Activated B cell treated with CpG ODN at 0.5 μM for 24 hours (primary cell): ENCODE measurements around the gene ACSS1. TPM values are rescaled to one million over a fixed set of nuclear protein-coding genes. Genes with fewer than 3 reads are reported as not detected.
"Not testable (repeated sequence)": the region's sequence is repeated elsewhere in the genome, so short reads cannot be mapped to it uniquely, and the experiment has no call there.

Experiments used
- ATAC-seq: fragments of 200-7000 bp; cut with Tn5 transposase; one replicate; pipeline ENCODE4 v1.10.0; 2021; ENCODE audit warnings: low read depth, mild to moderate bottlenecking, moderate library complexity
- CTCF ChIA-PET: fragments of 350-600 bp; sonication (Branson Sonifier 250); formaldehyde crosslinking; loops from one replicate; lab custom pipeline; 2021; ENCODE audit warnings: antibody characterized with exemption; lab: Charles Lee
- POLR2A ChIA-PET: fragments of 350-600 bp; sonication (Branson Sonifier 250); formaldehyde crosslinking; loops from one replicate; lab custom pipeline; 2021; ENCODE audit warnings: antibody characterized with exemption; lab: Charles Lee
- DNase-seq: peaks from one replicate; pipeline ENCODE4 v3.0.0; 2022
- H3K27ac Mint-ChIP-seq: one replicate; pipeline ENCODE4 v1.8.0; 2020; ENCODE audit warnings: mixed read lengths
- H3K27me3 Mint-ChIP-seq: one replicate; pipeline ENCODE4 v1.8.0; 2021; ENCODE audit warnings: mixed read lengths
- H3K36me3 Mint-ChIP-seq: one replicate; pipeline ENCODE4 v1.8.0; 2021; ENCODE audit warnings: low read depth, mixed read lengths
- H3K4me1 Mint-ChIP-seq: one replicate; pipeline ENCODE4 v1.8.0; 2021; ENCODE audit warnings: mixed read lengths
- H3K4me3 Mint-ChIP-seq: one replicate; pipeline ENCODE4 v1.8.0; 2020; ENCODE audit warnings: mild to moderate bottlenecking, mixed read lengths
- H3K9me3 Mint-ChIP-seq: one replicate; pipeline ENCODE4 v1.8.0; 2020; ENCODE audit warnings: mixed read lengths
- CTCF ChIP-seq: fragments of 200-600 bp; IDR thresholded peaks from one replicate; pipeline ENCODE4 v1.8.0; 2022; ENCODE audit warnings: antibody characterized with exemption, mild to moderate bottlenecking
- intact Hi-C: fragments of 100-400 bp; cut with micrococcal nuclease; formaldehyde crosslinking; loops from one replicate; pipeline ENCODE4 v1.15.1; 2024
- total RNA-seq: library from RNA; stranded (reverse); gene quantifications from 2 replicates; pipeline ENCODE4 v1.2.3, GENCODE V29; 2022

Gene ACSS1
- total RNA-seq, 1 donor from 2014 or later, result 34.4 TPM

- no peaks in the 10 kb centered on the region for H3K27me3 Mint-ChIP-seq
- H3K9me3 Mint-ChIP-seq, result peaks cover 2% of the 10 kb centered on the region
- ATAC-seq, result no peak
- peaks cover 93% of the 10 kb centered on the region for H3K36me3 Mint-ChIP-seq
- H3K27ac Mint-ChIP-seq, result no peak overlapping the region
- no peaks in the 10 kb centered on the region for H3K4me1 Mint-ChIP-seq
- TF ChIP-seq CTCF, result no peak
- ChIA-PET CTCF (no interaction called here), POLR2A (no interaction called here)
- no peak overlapping the region for H3K4me3 Mint-ChIP-seq
- no peak for DNase-seq
- intact Hi-C loops, result no loop called here
These were observed 50.2 kb downstream of the ACSS1 start for GRCh38 chr20:25007491-25008305.

GRCh38 chr20:25006431-25007167 is 51.3 kb downstream of the ACSS1 start:
- ChIA-PET CTCF (no interaction called here), POLR2A (no interaction called here)
- intact Hi-C loops, result no loop called here
- H3K4me1 Mint-ChIP-seq, result no peaks in the 10 kb centered on the region
- no peak for DNase-seq
- TF ChIP-seq CTCF, result no peak
- H3K9me3 Mint-ChIP-seq, result peaks cover 2% of the 10 kb centered on the region
- H3K4me3 Mint-ChIP-seq, result no peak overlapping the region
- peaks cover 91% of the 10 kb centered on the region for H3K36me3 Mint-ChIP-seq
- no peak overlapping the region for H3K27ac Mint-ChIP-seq
- H3K27me3 Mint-ChIP-seq, result no peaks in the 10 kb centered on the region
- ATAC-seq, result no peak

- ChIA-PET CTCF (no interaction called here), POLR2A (no interaction called here)
- TF ChIP-seq CTCF, result no peak
- no peak overlapping the region for H3K4me3 Mint-ChIP-seq
- H3K27ac Mint-ChIP-seq, result no peak overlapping the region
- no peak for ATAC-seq
- DNase-seq, result no peak
- peaks cover 2% of the 10 kb centered on the region for H3K9me3 Mint-ChIP-seq
- H3K36me3 Mint-ChIP-seq, result peaks cover 82% of the 10 kb centered on the region
- no peaks in the 10 kb centered on the region for H3K27me3 Mint-ChIP-seq
- no peaks in the 10 kb centered on the region for H3K4me1 Mint-ChIP-seq
- intact Hi-C loops, result no loop called here
These were observed 52.3 kb downstream of the ACSS1 start for GRCh38 chr20:25005661-25006060.

GRCh38 chr20:25005220-25005619 is 52.7 kb downstream of the ACSS1 start:
- no peak for TF ChIP-seq CTCF
- POLR2A ChIA-PET, result no interaction called here
- H3K27me3 Mint-ChIP-seq, result no peaks in the 10 kb centered on the region

GRCh38 chr20:25003002-25003401 is 54.9 kb downstream of the ACSS1 start:
- ChIA-PET CTCF (no interaction called here), POLR2A (no interaction called here)
- no peak for ATAC-seq
- TF ChIP-seq CTCF, result no peak
- Mint-ChIP-seq H3K9me3 (peaks cover 2% of the 10 kb centered on the region), H3K27me3 (no peaks in the 10 kb centered on the region), H3K4me3 (no peak overlapping the region), H3K4me1 (no peaks in the 10 kb centered on the region), H3K36me3 (peaks cover 56% of the 10 kb centered on the region), H3K27ac (no peak overlapping the region)
- no peak for DNase-seq
- intact Hi-C loops, result no loop called here

More at GRCh38 chr20:25005220-25005619, 52.7 kb downstream of the ACSS1 start:
- no peak overlapping the region for H3K27ac Mint-ChIP-seq
- DNase-seq, result no peak
- H3K4me3 Mint-ChIP-seq, result no peak overlapping the region
- H3K36me3 Mint-ChIP-seq, result peaks cover 78% of the 10 kb centered on the region
- CTCF ChIA-PET, result no interaction called here
- ATAC-seq, result no peak
- H3K4me1 Mint-ChIP-seq, result no peaks in the 10 kb centered on the region
- intact Hi-C loops, result no loop called here
- H3K9me3 Mint-ChIP-seq, result peaks cover 2% of the 10 kb centered on the region

- H3K4me3 Mint-ChIP-seq, H3K27ac Mint-ChIP-seq, intact Hi-C loops, H3K27me3 Mint-ChIP-seq, DNase-seq, CTCF ChIA-PET, POLR2A ChIA-PET, H3K4me1 Mint-ChIP-seq, ATAC-seq, H3K9me3 Mint-ChIP-seq: not testable (repeated sequence)
- H3K36me3 Mint-ChIP-seq, result peaks cover 40% of the 10 kb centered on the region
These were observed 56.6 kb downstream of the ACSS1 start for GRCh38 chr20:25001323-25001722.
